ENCODE results near the gene COL5A2.

The COL5A2 gene

GRCh38 chr2:189104934-189105333 lies 74.6 kb downstream of the COL5A2 start:
- FAIRE-seq = no peak
- no peak for DNase-seq (ENCODE audit: low spot score)

GRCh38 chr2:189102735-189103134 lies 76.8 kb downstream of the COL5A2 start:
- FAIRE-seq = no peak

GRCh38 chr2:189097934-189098333 lies 81.6 kb downstream of the COL5A2 start:
- FAIRE-seq (no peak), DNase-seq (ENCODE audit: low spot score) (no peak)

More at GRCh38 chr2:189102735-189103134, 76.8 kb downstream of the COL5A2 start:
- no peak for DNase-seq (ENCODE audit: low spot score)

DNA sequence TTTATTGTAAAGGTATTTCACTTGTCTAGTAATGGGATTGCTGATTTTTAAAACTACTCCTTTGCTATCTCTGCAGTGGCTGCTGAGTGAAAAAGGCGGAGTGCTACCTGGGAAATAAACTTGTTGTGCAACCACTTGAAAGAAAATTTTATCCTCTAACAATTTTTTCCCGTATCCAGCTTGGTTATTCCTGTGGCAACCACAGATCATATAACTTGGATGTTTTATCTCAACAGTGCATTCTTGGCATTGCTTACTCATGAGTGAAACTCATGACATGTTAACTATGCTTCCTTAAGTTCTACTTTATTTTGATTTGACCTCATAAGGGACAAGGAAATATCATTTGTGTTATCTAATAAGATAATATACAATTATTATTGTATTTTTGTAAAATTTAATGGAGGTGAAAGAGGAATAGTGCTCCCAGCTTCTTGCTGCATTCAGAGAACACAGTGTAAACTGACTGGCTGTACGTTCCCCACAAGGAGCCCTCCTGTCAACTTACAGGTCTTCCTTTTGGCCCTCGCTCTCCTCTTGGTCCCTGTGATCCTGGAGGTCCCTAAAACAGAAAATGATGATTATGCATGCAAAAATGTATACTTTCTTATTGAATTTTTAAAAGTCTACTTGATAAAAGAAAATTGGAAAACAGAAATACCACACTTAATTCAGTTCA lies 82.7 kb downstream of the COL5A2 start:
- peak; percentile 57 for DNase-seq (ENCODE audit: low spot score)
- peak; percentile 76 for FAIRE-seq

- DNase-seq (ENCODE audit: low spot score) (no peak), FAIRE-seq (no peak)
Observed at GRCh38 chr2:189095101-189095500, 84.5 kb downstream of the COL5A2 start.

DNA sequence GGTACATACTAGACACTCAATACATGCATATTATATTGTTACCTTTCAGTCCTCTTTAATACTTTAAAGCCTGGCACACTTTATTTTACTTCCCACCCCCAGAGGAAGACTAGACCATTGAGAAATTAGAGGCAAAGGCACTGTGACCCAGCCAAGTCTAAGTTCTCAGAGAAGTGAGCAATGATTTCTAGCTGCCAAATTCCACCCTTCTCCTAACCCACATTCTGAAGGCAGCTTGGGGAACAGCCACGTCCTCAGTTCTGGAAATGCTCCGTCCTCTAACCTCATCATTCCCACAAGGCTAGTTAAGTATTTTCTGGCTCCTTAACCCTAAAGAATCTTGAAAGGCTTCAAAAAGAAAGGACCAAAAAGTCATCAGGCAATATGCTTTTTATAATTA lies 86.6 kb downstream of the COL5A2 start:
- no peak for FAIRE-seq
- no peak for DNase-seq (ENCODE audit: low spot score)

DNA sequence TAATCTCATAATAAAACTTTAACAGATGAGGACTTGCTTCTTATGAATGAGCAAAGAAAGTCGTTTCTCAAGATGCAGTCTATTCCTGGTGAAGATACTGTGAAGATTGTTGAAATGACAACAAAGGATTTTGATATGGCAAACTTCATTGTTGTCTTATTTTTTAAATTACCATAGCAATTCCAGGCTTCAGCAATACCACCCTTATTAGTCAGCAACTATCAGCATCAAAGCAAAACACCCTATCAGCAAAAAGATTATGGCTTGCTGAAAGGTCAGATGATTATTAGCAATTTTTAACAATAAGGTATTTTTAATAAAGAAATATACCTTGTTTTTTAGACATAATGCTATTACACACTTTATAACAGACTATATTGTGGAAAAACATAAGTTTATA lies 88.3 kb downstream of the COL5A2 start:
- DNase-seq (ENCODE audit: low spot score) = no peak
- no peak for FAIRE-seq

DNA sequence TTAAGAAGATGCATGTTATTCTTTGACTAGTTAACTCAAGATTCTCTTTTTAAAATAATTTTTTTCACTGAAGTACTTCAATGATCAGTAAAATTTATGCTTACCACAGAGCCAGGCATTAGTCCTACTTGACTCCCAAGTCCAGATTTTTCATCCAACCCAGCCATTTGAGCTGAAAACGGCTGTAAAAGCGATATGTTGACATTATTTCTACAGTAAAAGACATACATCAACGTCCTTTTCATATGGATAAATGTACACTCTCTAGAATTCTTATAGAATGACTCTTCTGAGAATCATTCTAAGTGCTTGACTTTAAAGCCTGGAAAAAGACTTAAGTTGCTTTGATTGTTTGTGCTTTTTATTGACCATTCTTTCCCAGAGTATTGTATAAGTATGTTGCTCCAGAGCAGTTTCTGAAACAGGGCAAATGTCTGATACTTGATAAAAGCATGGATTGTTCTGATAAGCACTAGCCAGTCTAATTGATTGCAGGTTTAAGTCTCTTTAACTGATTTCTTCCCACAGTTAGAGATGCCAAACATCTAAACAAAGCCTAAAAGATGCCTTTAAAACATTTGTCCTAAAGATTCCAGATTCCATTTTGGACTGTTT lies 90.9 kb downstream of the COL5A2 start:
- FAIRE-seq = no peak
- no peak for DNase-seq (ENCODE audit: low spot score)

DNA sequence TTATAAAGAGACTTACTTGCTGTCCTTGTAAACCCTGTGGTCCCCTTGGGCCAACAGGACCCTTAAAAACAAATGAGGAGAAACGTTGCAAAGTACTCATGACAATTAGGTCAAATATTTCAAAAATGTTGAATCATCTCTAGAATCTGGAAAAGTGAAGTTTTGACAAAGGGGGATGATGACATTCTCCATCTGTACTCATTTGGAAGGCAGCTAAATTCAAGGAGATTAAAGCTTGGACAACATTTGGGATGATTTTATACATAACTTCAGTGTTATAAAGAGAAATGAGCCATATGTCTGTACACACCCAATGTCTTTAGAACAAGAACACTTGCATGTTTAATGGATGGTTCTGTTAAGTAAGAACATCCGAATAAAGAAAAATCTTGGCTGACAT lies 92.9 kb downstream of the COL5A2 start:
- DNase-seq (ENCODE audit: low spot score) = peak; percentile 17
- no peak for FAIRE-seq

- FAIRE-seq (no peak), DNase-seq (ENCODE audit: low spot score) (no peak)
Observed at GRCh38 chr2:189086250-189086649, 93.3 kb downstream of the COL5A2 start.

- no peak for FAIRE-seq
- DNase-seq (ENCODE audit: low spot score) = no peak
Observed at GRCh38 chr2:189083606-189084005, 96.0 kb downstream of the COL5A2 start.

GRCh38 chr2:189083106-189083505 lies 96.5 kb downstream of the COL5A2 start:
- FAIRE-seq (no peak), DNase-seq (ENCODE audit: low spot score) (no peak)

GRCh38 chr2:189082376-189082975 lies 97.1 kb downstream of the COL5A2 start:
- DNase-seq (ENCODE audit: low spot score) = no peak
- FAIRE-seq = no peak

DNA sequence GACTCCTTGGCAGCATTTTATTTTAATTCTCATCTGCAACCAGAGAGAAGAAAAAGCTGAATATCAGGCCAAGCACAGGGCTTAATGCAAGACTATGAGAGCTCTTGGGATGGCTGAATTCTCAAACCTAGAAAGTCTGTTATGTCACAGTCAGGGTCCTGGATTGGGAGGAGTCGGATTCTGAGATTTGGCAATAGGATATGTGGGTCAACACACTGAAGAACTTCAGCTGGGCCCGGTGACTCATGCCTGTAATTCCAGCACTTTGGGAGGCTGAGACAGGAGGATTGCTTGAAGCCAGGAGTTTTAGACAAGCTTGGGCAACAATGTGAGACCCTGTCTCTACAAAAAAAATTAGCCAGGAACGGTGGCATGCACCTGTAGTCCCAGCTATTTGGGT lies 103.0 kb downstream of the COL5A2 start:
- DNase-seq (ENCODE audit: low spot score) = peak; percentile 9
- no peak for FAIRE-seq

DNA sequence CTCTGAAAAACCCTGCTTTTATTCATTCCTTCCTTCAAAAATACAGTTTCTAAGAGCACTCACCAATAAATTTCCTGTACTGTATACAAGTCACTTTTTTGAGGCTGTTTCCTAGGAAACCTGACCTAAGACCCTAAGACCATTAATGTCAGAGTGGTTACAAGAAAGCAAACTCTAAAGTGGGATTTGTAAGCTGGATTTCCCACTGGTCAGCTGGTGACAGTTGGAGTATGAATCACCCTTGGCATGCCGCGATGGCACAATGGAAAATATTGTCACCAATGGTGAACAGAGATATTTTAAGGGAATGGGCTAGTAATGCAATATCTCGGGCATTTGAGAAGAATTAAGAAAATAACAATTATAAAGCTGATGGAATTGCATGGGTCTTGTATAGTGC lies 103.4 kb downstream of the COL5A2 start:
- DNase-seq (ENCODE audit: low spot score) (no peak), FAIRE-seq (no peak)

GRCh38 chr2:189074506-189074905 lies 105.1 kb downstream of the COL5A2 start:
- FAIRE-seq (no peak), DNase-seq (ENCODE audit: low spot score) (no peak)

- DNase-seq (ENCODE audit: low spot score) = no peak
- FAIRE-seq = no peak
Observed at GRCh38 chr2:189072036-189072435, 107.5 kb downstream of the COL5A2 start.

DNA sequence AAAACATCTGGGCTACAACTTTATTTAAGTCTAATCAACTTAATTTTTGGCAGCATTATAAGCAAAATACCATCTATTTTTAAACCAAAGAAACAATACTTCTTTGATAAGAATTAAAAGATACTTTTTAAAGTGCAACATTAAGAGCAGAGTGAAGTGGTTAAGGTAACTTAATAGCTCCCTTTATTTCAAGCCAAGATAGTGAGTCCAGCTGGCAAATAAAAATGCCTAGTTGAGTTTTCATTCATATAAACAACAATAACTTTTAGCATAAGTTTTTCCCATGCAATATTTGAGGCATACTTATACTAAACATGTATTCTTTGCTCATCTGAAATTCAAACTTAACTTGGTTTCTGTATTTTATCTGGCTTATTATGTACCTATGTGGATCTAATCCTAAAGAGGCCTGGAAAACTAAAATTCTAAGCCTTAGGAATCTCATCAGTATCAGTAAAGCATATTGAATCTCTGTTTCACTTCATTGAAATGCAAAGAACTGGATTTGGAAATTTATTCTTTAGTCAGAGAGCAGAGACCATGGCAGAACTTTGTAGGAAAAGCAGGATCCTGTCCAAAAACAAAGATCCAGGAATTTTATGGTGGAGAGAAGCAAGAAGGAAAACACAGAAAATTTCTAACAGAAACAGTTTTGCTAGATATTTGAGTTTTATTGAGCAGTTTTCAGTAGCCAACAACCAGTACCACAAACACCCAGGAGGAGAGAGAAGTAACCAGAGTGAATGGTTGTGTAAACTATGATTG lies 109.5 kb downstream of the COL5A2 start:
- no peak for DNase-seq (ENCODE audit: low spot score)
- no peak for FAIRE-seq

DNA sequence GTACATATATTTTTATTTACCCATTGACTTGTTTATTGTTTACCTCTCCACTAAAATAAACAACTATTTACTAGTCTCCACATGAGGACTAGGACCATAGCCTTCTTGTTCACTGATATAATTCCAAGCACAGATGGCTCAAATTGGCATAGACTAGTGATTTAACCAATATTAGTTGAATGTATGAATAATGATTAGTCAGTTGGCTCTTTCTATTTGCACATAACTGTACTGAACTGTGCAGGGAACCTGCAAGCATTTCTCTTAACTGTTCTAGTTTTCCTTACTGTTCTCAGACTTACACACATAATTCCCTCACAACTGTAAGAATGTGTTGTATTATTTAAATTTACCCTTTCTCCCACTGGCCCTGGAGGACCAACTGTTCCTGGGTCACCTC lies 113.5 kb downstream of the COL5A2 start:
- no peak for FAIRE-seq
- no peak for DNase-seq (ENCODE audit: low spot score)

GRCh38 chr2:189060096-189060642 lies 119.4 kb downstream of the COL5A2 start:
- FAIRE-seq = no peak
- no peak for DNase-seq (ENCODE audit: low spot score)

- no peak for FAIRE-seq
- DNase-seq (ENCODE audit: low spot score) = no peak
Observed at GRCh38 chr2:189057316-189057715, 122.2 kb downstream of the COL5A2 start.
